ENCODE results near the gene PARP2. TPM values are rescaled to one million over a fixed set of nuclear protein-coding genes. Genes with fewer than 3 reads are reported as not detected.
A peak's percentile ranks its signal among the peaks of the same experiment; 100 is the strongest.

PARP2 gene
- total and polyA plus RNA-seq, 9 of the 15 experiments (the other 6 are each of a cell fraction or from before 2014, with no cell fraction given): 19.7 to 50.5 (median 29.9) TPM

- TF ChIP-seq ZNF407 (IDR thresholded peaks at IDR 0.05; ENCODE audit: low read depth) (no peak), RNF219 (CRISPR knock-in tag; IDR thresholded peaks at IDR 0.05) (no peak), RFX5 (IDR thresholded peaks at IDR 0.05; ENCODE audit: low read depth, low read length) (no peak), ZNF140 (CRISPR knock-in tag; IDR thresholded peaks at IDR 0.05) (no peak), YY1 (IDR thresholded peaks at IDR 0.05; ENCODE audit: borderline replicate concordance in 1 of 3, control insufficient read depth in 1 of 3, extremely low read depth in 1 of 3, insufficient read depth in 3 of 3, insufficient read length in 1 of 3, insufficient replicate concordance in 2 of 3, low read depth in 1 of 3, low read length in 2 of 3) (peak in 1 of 3 experiments; percentile 57), ZNF12 (CRISPR knock-in tag; IDR thresholded peaks at IDR 0.05) (no peak), ILK (tag; IDR thresholded peaks at IDR 0.05; ENCODE audit: borderline replicate concordance, low read depth) (no peak), SAFB (IDR thresholded peaks at IDR 0.05; ENCODE audit: borderline replicate concordance, low read depth, low read length) (no peak), USF2 (CRISPR knock-in tag; IDR thresholded peaks at IDR 0.05) (no peak), CREB3 (tag; conservative IDR thresholded peaks at IDR 0.05; ENCODE audit: low read depth) (no peak)
Observed at GRCh38 chr14:20305265-20306078, 38.0 kb upstream of the PARP2 start, which contains the start of gene TTC5 (continued).

All from K562 (cell line).